CD4-positive, alpha-beta T cell treated with Interleukin-15 for 4 hours (primary cell): ENCODE data around the gene NECAP2.
A peak's percentile ranks its signal among the peaks of the same experiment; 100 is the strongest.

Experiments used
- DNase-seq: peaks from one replicate; pipeline ENCODE4 v3.0.0-alpha.2; 2020; ENCODE audit warnings: low spot score

Gene NECAP2, protein sequence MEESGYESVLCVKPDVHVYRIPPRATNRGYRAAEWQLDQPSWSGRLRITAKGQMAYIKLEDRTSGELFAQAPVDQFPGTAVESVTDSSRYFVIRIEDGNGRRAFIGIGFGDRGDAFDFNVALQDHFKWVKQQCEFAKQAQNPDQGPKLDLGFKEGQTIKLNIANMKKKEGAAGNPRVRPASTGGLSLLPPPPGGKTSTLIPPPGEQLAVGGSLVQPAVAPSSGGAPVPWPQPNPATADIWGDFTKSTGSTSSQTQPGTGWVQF

GRCh38 chr1:16440470-16441281 lies at the start of gene NECAP2:
TSS of gene NECAP2 (plus strand) at chr1:16440724. CDS start at chr1:16440762, 38 bp downstream.
- peak; percentile 93 for DNase-seq

GRCh38 chr1:16391411-16391810 lies 49.1 kb upstream of the NECAP2 start:
- DNase-seq, result no peak

GRCh38 chr1:16392740-16393569 lies 47.6 kb upstream of the NECAP2 start:
- DNase-seq, result no peak

GRCh38 chr1:16393570-16394521 lies 46.7 kb upstream of the NECAP2 start:
- no peak for DNase-seq

DNA sequence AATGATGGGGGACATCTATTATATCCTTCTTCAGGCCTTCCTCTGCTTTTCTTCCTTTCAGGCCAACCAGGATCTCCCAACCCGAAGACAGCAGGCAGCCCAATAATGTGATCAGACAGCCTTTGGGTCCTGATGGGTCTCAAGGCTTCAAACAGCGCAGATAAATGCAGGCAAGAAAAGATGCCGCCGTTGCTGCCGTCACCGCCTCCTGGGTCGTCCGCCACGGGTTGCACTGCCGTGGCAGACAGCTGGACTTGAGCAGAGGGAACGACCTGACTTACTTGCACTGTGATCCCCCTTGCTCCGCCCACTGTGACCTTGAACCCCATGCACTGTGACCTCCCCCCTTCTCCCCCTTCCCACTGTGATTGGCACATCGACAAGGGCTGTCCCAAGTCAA lies 45.5 kb upstream of the NECAP2 start:
- DNase-seq, result no peak

GRCh38 chr1:16396591-16396990 lies 43.9 kb upstream of the NECAP2 start:
- DNase-seq, result no peak

DNA sequence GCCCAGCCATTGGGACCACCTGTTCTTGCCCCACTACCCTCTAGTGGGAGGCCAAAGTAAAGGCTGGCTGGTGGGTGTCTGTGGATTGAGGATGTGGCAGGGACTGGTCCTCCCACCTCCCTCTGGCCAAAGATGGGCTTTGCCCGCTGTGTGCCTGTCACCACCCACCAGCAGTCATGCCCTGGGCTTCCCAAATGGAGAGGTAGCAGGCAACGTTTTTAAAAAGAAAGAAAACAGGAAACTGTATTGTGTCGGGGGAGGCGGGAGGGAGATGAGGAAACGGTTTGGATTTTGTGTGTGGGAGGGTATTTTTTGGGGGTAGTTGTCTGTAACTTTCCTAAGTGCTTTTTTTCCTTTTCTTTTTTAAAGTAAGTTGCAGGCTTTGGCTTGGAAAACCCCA lies 43.4 kb upstream of the NECAP2 start:
- no peak for DNase-seq

DNA sequence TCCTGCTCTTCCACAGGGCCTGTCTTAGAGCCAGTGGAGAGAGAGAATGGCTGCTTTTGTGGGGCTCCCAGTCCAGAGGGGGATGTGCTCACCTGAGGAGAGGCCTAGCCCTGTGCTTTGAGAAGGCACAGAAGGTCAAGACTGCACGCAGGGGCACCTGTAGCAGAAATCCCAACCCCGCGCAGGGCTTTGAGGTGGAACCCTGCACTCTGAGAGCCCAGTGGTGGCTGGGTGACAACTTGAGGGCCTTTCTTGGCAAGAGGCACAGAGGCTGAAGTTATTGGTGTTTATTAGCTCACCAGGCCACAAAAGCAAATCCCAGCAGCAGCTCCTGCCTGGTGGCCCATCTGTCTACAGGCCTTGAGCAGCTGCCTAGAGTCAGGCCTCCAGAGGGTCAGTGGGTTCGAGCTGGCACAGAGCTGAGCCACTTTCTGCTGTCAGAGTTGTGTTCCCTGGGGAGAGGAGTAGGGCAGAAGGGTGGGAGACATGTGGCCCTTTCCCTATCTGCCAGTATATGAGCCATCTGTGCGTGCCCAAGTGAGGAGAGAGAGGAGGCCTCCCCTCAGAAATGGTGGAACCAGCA lies 42.1 kb upstream of the NECAP2 start:
- no peak for DNase-seq

- DNase-seq, result no peak
These were observed 37.8 kb upstream of the NECAP2 start for GRCh38 chr1:16402742-16403141.

DNA sequence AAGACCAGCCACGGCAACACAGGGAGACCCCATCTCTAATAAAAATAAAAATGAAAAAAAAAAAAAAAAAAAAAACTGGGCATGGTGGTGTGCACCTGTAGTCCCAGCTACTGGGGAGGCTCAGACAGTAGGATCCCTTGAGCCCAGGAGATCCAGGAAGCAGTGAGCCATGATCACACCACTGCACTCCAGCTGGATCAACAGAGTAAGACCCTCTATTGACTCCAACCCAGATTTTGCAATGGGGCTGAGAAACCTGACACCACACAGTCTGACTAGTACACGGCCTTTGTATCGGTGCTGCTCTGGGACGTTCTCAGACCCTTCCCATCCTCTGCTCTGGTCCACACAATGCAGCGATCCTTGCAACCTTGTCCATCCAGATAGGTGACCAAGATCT lies 35.1 kb upstream of the NECAP2 start:
- no peak for DNase-seq

GRCh38 chr1:16406868-16407267 lies 33.7 kb upstream of the NECAP2 start:
- no peak for DNase-seq

- no peak for DNase-seq
These were observed 30.9 kb upstream of the NECAP2 start for GRCh38 chr1:16409536-16410152.

- DNase-seq, result no peak
These were observed 29.7 kb upstream of the NECAP2 start for GRCh38 chr1:16410803-16411202.

- DNase-seq, result no peak
These were observed 27.3 kb upstream of the NECAP2 start for GRCh38 chr1:16413191-16413590.

DNA sequence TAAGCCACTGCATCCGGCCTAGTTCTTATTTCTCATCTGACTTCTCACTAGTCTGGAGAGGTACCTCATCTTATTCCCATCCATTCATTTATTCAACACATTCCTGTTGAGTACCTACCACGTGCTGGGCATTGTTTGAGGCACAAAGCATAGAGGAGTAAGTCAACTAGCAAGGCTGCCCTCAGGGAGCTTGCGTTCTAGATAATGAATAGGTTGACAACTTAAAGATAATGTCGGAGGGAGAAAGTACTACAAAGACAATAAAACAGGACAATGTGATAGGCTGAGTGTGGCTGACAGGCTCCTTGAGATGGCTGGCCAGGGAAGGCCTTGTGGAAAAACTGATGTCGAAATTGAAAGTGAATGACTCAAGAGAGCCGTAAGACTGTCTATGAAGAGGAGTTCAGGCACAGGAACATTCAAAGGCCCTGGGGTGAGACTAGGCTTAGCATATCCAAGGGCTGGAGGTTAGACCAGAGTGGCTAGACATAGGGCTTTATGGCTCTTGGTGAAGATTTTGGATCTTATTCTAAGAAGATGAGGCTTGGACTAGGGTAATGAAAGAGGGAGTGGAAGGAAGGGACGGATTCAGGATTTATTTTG lies 21.6 kb upstream of the NECAP2 start:
- no peak for DNase-seq

DNA sequence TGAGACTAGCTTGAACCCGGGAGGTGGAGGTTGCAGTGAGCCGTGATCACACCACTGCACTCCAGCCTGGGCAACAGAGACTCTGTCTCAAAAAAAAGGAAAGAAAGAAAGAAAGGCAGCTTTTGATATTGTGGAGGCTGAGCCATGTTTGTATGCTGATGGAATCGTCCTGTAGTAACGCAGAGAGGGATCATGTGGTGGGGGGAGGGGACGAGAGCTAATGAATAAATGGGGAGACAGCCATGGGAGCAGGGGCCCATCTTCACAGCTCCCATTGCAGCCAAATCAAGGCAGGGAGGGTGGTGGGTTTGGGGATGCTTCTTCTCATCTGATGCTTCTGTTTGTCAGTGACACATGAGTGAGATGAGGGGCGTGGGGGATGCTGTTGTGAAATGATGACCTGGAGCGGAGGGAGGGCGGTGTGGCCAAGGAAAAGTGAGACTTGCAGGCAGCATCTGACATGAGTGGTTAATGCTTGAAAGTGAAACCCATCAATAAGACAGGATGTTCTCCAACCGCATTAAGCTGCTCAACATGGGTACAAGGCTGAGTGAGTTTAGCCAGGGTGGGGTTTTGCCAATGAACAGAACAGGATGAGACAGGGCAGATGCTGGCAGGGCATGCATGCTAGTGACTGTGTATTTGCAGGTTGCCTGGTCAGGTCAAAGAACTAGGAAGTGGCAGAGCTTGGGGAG lies 20.0 kb upstream of the NECAP2 start:
- DNase-seq, result peak; percentile 70

- DNase-seq, result no peak
These were observed 19.3 kb upstream of the NECAP2 start for GRCh38 chr1:16421201-16421600.

GRCh38 chr1:16422041-16422440 lies 18.5 kb upstream of the NECAP2 start:
- DNase-seq, result no peak

- no peak for DNase-seq
These were observed 15.1 kb upstream of the NECAP2 start for GRCh38 chr1:16425125-16426025.
